NCI-H1417 treated with DMSO at 0.1 percent for 48 hours (cell line): Measurements from ENCODE around the gene SSH2.
"Not testable (repeated sequence)": the region's sequence is repeated elsewhere in the genome, so short reads cannot be mapped to it uniquely, and the experiment has no call there.

ENCODE experiments used
- DNase-seq: peaks from one replicate; lab custom pipeline; 2025; lab: John Stamatoyannopoulos, UW

Gene SSH2

DNA sequence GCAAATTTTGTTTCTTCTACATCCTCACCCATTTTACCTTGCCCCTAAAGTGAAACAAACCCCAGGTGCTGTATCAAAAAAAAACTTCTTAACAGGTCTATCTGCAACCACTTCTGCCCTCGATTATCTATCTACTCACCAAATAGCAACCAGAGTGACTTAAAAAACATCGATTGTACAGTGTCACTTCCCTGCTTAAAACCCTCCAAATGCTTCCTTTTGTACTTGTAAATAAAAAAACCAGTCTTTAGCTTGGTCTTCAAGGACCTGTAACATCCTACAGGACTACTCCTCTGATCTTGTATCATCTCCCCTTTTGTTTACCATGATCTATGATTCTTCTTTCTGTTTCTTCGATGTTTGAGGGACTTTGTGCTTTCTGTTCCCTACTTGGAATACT, 224.6 kb downstream of the SSH2 start:
- no peak for DNase-seq

DNA sequence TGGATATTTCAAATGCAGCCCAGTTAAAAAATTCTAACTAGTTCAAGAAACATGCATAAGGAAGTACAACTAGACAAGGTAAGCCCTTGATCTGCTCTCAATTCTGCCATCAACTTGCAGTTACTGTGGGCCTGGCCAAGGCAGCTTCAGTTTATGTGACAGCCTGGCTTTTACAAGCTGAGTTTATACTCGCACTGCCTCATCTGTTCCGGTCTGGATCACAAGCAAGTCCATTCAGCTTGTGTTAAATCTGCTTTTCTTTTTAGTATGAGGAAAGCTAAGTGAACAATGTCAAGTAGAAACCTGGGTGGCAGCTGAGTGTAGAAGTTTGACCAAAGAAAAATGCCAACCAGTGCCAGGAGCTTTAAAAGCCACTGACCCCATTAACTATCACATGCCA, 230.7 kb downstream of the SSH2 start:
- DNase-seq = no peak

- DNase-seq = no peak
These were observed 231.2 kb downstream of the SSH2 start for GRCh38 chr17:29698837-29699236.

DNA sequence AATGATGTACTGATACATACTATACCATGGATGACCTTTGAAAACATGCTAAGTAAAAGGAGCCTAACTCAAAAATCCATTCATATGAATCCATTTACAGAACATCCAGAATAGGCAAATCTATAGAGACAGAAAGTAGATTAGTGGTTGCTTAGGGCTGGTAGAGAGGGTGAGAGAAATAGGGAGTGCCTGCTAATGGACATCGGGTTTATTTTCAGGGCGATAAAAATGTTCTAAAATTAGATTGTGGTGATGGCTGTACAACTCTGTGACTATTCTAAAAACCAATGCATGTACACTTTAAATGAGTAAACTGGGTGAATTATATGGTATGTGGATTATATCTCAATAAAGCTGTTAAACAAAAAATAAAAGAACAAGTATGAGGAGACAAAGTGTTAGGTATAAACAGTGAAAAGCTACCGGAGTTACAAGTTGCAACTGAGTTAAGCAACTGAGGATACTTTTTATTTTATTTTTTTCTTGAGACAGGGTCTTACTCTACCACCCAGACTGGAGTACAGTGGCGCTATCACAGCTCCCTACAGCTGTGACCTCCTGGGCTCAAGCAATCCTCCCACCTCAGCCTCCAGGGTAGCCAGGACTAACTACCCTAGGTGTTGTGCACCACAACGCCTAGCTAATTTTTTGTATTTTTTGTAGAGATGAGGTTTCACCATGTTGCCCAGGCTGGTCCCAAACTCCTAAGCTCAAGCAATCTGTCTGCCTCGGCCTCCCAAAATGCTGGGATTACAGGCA, 231.8 kb downstream of the SSH2 start:
- DNase-seq = no peak

DNA sequence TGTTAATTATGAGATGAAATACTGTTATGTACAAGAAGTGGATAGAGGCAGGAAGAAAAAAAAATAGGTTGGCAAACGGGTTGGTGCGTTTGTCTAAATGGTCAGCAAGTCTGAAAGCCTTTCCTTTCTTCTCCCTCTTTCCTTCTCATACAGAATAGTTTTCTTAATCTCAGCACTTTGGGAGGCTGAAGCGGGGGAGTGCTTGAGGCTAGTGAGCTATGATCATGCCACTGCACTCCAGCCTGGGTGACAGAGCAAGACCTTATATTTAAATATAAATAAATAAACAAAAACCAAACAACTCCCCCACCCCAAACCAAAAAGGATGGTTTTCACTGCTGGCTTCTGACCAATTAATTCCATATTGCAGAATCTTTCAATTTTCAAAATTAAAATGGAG, 232.7 kb downstream of the SSH2 start:
- no peak for DNase-seq

DNA sequence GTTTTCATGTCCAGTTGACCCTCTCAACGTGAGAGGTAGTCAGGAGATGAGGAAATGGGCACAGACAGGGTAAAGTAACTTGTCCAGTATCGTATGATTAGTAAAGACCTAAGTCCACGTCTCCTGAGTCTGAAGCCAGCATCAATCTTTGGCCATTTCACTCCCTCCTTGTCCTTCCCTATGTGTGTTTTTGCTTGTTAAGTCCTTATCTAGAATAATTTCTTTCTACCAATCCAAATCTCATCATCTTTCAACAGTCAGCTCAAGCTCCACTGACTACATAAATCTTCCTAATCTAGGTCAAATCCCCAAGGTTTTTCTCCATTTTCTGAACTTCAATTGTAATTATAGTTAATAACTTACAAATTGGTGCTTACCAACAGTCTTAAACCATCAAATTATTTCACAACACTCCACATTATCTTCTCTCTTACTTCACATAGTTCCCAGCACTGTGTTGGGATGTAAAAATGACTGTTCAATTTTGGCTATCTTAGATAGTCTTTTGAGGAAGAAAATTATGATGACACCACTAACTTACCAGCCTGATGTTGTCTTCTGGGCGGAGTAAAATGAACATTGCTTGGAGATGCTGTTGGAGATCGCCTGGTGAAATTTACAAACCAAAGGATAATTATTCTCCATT, 235.0 kb downstream of the SSH2 start:
- no peak for DNase-seq

DNA sequence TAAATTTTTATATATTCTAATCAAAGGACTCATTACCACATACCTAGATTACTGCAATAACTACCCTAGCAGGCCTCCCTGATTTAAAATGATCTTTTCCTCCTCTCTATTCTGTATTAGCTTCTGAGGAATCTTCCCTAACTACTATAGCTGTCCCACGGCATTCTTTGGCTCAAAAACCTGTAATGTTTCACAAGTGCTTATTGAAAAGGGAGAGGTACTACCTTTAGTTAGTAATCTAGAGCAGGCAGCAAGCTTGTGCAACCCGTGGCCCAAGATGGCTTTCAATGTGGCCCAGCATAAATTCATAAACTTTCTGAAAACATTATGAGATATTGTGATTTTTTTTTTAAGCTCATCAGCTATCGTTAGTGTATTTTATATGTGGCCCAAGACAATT, 236.3 kb downstream of the SSH2 start:
- DNase-seq = no peak

DNA sequence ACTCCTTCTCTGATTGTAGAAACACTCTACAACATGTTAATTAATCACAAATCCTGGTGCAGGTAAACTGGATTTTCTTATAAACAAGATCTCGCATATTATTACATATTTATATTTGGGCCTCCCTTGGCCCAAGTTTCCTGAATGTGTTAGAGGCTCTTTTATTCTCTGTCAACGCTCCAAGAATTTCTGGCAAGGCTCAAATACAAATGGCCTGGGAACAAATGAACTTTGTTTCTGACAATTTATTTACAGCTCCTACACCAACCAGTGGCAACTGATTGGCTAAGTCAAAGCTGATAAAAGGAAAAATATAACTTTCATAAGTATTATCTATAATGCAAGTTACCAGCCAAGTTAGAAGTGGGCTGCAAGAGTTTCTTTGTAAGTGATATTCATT, 242.4 kb downstream of the SSH2 start:
- no peak for DNase-seq

DNA sequence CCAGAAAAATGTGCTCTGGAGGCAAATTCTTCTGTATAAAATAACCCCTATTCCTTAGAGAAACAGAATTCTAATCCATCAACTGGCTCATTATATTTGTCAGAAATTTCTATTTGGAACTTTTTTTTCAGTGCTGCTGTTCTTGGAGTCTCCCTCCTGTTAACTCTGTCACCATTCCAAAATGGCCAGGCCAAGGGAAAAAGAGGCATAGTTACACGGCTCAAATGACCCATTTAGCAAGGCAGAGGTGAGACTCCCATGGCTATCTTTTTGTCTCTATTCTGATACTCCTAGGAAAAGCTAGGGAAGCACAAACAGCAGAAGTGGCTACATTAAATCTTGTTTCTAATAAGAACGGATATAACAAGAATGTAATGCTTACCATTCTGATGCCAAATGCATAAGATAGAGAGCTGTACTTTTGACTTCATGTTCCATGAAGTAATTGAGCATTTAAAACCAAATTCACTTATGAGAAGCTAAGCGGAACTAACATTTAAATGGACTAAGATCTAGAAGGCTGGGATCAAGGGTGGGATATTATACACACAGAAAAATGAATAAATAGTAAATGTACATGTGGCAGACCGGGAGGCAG, 242.9 kb downstream of the SSH2 start:
- no peak for DNase-seq

- DNase-seq = no peak
These were observed 246.5 kb downstream of the SSH2 start for GRCh38 chr17:29683481-29683880.

DNA sequence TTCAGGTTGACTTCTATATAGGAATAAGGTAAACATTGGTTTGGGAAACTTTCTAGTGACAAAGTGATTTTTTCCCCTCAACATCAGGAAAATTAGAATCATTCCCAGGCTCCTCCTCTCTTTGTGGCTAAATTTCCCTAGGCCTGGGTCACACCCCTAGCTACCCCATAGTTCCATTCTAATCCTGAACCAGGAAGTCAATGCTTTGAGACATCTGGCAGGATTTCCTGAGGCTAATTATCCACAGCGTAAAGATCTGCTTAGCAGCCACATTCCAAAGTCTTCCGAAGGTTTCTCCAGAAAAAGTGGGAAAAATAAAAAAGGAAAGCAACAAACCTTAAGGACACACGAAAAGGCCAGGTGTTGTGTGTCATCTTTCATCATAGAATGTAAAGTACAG, 247.0 kb downstream of the SSH2 start:
- no peak for DNase-seq

DNA sequence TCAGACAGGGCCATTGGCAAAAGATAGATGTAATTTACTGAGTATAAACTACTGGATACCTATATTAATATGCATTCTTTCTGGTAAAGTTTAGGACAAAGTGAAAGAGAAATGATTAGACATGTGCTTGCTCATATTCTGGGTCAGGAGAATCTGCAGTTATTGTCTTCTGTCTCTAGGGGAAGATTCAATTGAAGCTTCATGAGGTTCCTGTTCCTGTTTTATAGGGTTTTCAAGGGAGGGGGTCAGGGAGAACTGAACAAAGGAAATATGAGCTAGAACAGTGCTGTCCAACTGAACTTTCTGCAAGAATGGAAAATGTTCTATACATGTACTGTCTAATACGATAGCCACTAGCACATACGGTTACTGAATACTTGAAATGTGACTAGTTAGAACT, 248.0 kb downstream of the SSH2 start:
- DNase-seq = no peak

DNA sequence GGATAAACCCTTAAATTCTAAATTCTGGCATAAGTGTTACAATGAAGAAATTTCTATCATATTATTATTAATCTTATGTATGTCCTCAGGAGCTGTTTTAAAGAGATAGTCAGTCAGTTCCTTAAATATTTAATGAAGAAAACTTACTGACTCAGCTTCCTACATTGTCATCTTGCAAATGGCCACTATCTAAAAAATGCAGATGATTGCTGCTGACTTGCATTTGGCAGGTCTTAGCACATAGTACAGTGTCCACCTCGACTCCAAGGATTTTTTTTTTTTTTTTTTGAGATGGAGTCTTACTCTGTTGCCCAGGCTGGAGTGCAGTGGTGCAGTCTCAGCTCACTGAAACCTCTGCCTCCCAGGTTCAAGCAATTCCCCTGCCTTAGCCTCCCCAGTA, 252.2 kb downstream of the SSH2 start:
- DNase-seq = no peak

DNA sequence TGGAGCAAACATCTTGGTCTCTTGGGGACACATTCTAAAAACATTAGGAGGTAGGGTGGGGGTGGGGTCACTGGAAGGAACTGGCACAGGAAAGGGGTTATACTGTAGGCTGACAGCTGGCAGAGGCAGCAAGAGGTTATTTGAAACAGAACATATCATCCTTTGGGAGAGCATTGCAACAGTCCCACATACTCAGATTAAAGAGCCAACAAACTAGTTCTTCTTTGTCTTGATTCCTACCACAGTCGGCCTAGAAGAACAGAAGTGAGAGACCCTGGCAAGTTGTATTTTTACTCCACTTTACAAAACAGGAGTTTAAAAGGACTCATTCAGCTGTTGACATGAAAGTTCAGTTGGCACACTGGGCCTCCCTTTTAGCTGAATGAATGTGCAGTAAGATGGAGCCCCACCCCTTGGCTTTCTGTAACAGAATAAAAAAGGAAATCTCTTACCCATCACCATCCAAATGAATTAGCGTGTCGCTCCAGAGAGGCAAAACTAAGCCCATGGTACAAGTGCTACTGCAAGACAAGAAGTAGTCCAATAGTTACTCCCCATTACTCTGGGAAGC, 252.7 kb downstream of the SSH2 start:
- no peak for DNase-seq

- DNase-seq = not testable (repeated sequence)
These were observed 254.1 kb downstream of the SSH2 start for GRCh38 chr17:29675961-29676360.

GRCh38 chr17:29674281-29674680, 255.7 kb downstream of the SSH2 start:
- DNase-seq = no peak

- DNase-seq = no peak
These were observed 258.4 kb downstream of the SSH2 start for GRCh38 chr17:29671661-29672060.

DNA sequence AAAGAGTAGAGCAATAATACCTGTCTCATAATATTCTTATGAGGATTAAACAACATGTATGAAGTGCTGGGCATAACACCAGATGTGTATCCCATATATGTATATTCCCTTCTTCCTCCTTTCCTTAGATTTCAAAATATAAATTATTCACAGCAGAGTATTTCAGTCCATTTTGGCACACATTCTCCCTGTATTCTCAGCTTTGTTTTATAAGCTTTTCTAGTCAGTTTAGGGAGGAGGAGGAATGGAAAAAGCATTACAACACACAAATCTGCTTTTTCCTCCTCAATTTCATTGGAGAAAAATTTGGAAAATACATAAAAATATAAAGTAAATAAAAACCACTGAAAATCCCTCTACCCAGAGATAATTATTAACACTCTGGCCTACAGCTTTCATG, 260.8 kb downstream of the SSH2 start:
- DNase-seq = no peak

GRCh38 chr17:29667969-29668368, 262.1 kb downstream of the SSH2 start:
- DNase-seq = no peak

DNA sequence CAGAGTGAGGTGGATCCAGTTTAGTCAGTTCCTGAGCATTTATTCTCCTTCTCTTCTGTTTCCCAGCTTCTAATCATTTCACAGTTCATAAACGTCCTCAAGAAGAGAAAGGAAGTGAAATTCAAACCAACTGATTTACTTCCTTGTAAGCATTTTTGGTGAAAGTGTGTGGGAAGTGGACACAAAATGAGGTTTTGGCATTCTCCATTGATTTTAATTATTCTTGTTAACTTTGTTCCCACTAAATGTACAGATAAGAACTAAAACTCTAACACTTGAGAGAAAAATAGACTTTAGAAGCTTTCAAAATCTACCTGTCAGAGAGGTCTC, 264.6 kb downstream of the SSH2 start:
- no peak for DNase-seq

DNA sequence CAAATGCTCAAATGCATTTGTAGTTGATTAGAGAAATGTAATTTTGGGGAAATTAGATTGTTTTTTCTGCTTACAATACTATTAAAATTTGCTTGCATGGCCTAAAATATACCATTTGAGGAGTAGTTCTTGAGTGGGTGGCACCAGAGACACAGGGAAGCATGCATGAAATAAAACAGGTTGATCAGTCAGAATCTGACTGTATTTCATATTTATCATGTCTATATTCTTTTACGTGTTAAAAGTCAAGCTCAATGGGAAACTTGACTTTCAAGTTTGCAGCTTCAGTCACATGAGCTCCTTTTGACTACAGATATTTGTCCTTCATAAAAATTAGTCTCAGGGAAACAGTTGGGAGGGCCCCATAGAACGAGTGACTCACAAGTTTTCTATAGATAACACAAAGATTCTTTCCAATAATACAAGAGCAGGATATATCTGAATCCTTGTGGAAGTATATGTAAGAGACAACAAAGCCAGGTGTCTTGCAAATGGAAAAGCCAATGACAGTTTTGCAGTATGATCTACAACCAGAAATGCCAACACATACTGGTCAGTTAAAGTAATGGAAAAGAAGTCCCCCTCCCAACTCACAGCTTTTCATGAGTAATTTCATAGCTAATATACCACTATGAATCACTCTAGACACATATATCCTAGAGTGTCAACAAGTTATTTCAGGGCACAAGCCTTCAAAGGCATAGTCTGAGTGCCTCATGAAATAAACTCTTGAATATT, 265.1 kb downstream of the SSH2 start:
- DNase-seq = no peak

- no peak for DNase-seq
These were observed 266.9 kb downstream of the SSH2 start for GRCh38 chr17:29663155-29663554.

GRCh38 chr17:29661213-29661612, 268.8 kb downstream of the SSH2 start:
- DNase-seq = no peak
